SK-N-SH treated with all-trans-retinoic acid at 6 μM for 48 hours (cell line): ENCODE results near the gene PPP4R4.

Experiments used
- ATAC-seq: fragments of 200-7000 bp; cut with Tn5 transposase; 3 replicates; pipeline ENCODE4 v1.9.1; 2020; ENCODE audit warnings: mild to moderate bottlenecking, moderate library complexity
- BACH2 ChIP-seq: fragments of 250-450 bp; sonication (Bioruptor Pico); IDR thresholded peaks from 2 replicates; pipeline ENCODE4 v1.9.0; 2021; ENCODE audit warnings: mild to moderate bottlenecking, borderline replicate concordance
- ESRRG ChIP-seq: fragments of 250-450 bp; sonication (Bioruptor Pico); IDR thresholded peaks from 2 replicates; pipeline ENCODE4 v1.6.1; 2021; ENCODE audit warnings: mild to moderate bottlenecking
- GLIS3 ChIP-seq: fragments of 250-450 bp; sonication (Bioruptor Pico); IDR thresholded peaks from 2 replicates; pipeline ENCODE4 v1.5.0; 2020; ENCODE audit warnings: mild to moderate bottlenecking, moderate library complexity
- ISL1 ChIP-seq: fragments of 250-450 bp; sonication (Bioruptor Pico); IDR thresholded peaks from 2 replicates; pipeline ENCODE4 v2.1.2; 2022; ENCODE audit warnings: mild to moderate bottlenecking, moderate library complexity
- OSR1 ChIP-seq: fragments of 250-450 bp; sonication (Bioruptor Pico); IDR thresholded peaks from 2 replicates; pipeline ENCODE4 v1.8.0; 2022; ENCODE audit warnings: moderate library complexity, mild to moderate bottlenecking, inconsistent platforms
- PPARA ChIP-seq: fragments of 250-450 bp; sonication (Bioruptor Pico); IDR thresholded peaks from 2 replicates; pipeline ENCODE4 v1.5.0; 2020; ENCODE audit warnings: mild to moderate bottlenecking, borderline replicate concordance
- RARB ChIP-seq: fragments of 250-450 bp; sonication (Bioruptor Pico); IDR thresholded peaks from 2 replicates; pipeline ENCODE4 v1.8.0; 2021; ENCODE audit warnings: mild to moderate bottlenecking, moderate library complexity
- SNAI2 ChIP-seq: fragments of 250-450 bp; sonication (Bioruptor Pico); IDR thresholded peaks from 2 replicates; pipeline ENCODE4 v1.5.0; 2020; ENCODE audit warnings: mild to moderate bottlenecking, moderate library complexity
- TOX ChIP-seq: fragments of 250-450 bp; sonication (Bioruptor Pico); IDR thresholded peaks from 2 replicates; pipeline ENCODE4 v1.8.0; 2021; ENCODE audit warnings: mild to moderate bottlenecking, moderate library complexity, borderline replicate concordance
- ZC3H10 ChIP-seq: fragments of 250-450 bp; sonication (Bioruptor Pico); IDR thresholded peaks from 2 replicates; pipeline ENCODE4 v1.5.1; 2021; ENCODE audit warnings: mild to moderate bottlenecking, moderate library complexity
- ZFP3 ChIP-seq: fragments of 250-450 bp; sonication (Bioruptor Pico); IDR thresholded peaks from 2 replicates; pipeline ENCODE4 v1.5.0; 2020; ENCODE audit warnings: mild to moderate bottlenecking, moderate library complexity
- ZNF565 ChIP-seq: fragments of 450-650 bp; formaldehyde crosslinking; conservative IDR thresholded peaks from 2 replicates; pipeline ENCODE4 v1.5.0; 2020; ENCODE audit warnings: low read depth, mild to moderate bottlenecking, moderate library complexity
- ZNF70 ChIP-seq: fragments of 450-650 bp; formaldehyde crosslinking; IDR thresholded peaks from 2 replicates; pipeline ENCODE4 v1.5.0; 2020; ENCODE audit warnings: mild to moderate bottlenecking, moderate library complexity
- ZNF8 ChIP-seq: fragments of 450-650 bp; formaldehyde crosslinking; IDR thresholded peaks from 2 replicates; pipeline ENCODE4 v1.5.0; 2020; ENCODE audit warnings: mild to moderate bottlenecking, moderate library complexity
- TF ChIP-seq, protein P1 (sequence below): fragments of 250-450 bp; sonication (Bioruptor Pico); IDR thresholded peaks from 2 replicates; pipeline ENCODE4 v1.5.1; 2020; ENCODE audit warnings: low read depth, mild to moderate bottlenecking, moderate library complexity
- TF ChIP-seq, protein P2 (sequence below): fragments of 250-450 bp; sonication (Bioruptor Pico); IDR thresholded peaks from 2 replicates; pipeline ENCODE4 v1.5.0; 2020; ENCODE audit warnings: mild to moderate bottlenecking, moderate library complexity
- TF ChIP-seq, protein P3 (sequence below): fragments of 250-450 bp; sonication (Bioruptor Pico); IDR thresholded peaks from 2 replicates; pipeline ENCODE4 v1.5.1; 2021; ENCODE audit warnings: mild to moderate bottlenecking, moderate library complexity
- TF ChIP-seq, protein P4 (sequence below): fragments of 250-450 bp; sonication (Bioruptor Pico); IDR thresholded peaks from 2 replicates; pipeline ENCODE4 v1.8.0; 2021; ENCODE audit warnings: low read depth, mild to moderate bottlenecking, moderate library complexity, borderline replicate concordance
- TF ChIP-seq, protein P5 (sequence below): fragments of 250-450 bp; sonication (Bioruptor Pico); IDR thresholded peaks from 2 replicates; pipeline ENCODE4 v1.8.0; 2020; ENCODE audit warnings: mild to moderate bottlenecking, moderate library complexity, borderline replicate concordance

Gene PPP4R4

DNA sequence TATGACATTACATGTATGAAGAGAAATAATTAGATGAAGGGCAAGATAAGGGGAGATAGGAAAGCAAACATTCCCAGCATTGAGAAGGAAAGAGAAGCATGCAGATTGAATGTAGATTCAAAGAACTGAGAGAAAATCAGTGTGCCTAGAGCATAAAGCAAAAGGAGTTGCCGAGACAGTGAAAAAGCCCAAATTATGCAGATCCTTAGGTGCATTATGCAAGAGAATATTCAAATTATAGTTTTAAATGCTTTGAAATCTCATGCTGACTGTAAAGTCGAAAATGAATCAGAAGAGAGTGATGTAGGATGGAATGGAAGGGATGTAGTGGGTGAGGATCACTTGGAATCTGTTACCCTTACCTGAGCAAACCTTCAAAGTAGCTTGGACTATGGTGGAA is 49.9 kb downstream of the PPP4R4 start:
- TF ChIP-seq OSR1 (CRISPR knock-in tag) (no peak), ESRRG (CRISPR knock-in tag) (no peak), GLIS3 (no peak), ZNF70 (CRISPR knock-in tag) (no peak), TOX (no peak), PPARA (no peak), ZC3H10 (CRISPR knock-in tag) (no peak), ZNF8 (no peak), ZFP3 (CRISPR knock-in tag) (no peak), ISL1 (no peak), SNAI2 (CRISPR knock-in tag) (no peak), BACH2 (no peak)
- TF ChIP-seq, protein P1, sequence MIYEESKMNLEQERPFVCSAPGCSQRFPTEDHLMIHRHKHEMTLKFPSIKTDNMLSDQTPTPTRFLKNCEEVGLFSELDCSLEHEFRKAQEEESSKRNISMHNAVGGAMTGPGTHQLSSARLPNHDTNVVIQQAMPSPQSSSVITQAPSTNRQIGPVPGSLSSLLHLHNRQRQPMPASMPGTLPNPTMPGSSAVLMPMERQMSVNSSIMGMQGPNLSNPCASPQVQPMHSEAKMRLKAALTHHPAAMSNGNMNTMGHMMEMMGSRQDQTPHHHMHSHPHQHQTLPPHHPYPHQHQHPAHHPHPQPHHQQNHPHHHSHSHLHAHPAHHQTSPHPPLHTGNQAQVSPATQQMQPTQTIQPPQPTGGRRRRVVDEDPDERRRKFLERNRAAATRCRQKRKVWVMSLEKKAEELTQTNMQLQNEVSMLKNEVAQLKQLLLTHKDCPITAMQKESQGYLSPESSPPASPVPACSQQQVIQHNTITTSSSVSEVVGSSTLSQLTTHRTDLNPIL (CRISPR knock-in tag), result no peak
- TF ChIP-seq, protein P2, sequence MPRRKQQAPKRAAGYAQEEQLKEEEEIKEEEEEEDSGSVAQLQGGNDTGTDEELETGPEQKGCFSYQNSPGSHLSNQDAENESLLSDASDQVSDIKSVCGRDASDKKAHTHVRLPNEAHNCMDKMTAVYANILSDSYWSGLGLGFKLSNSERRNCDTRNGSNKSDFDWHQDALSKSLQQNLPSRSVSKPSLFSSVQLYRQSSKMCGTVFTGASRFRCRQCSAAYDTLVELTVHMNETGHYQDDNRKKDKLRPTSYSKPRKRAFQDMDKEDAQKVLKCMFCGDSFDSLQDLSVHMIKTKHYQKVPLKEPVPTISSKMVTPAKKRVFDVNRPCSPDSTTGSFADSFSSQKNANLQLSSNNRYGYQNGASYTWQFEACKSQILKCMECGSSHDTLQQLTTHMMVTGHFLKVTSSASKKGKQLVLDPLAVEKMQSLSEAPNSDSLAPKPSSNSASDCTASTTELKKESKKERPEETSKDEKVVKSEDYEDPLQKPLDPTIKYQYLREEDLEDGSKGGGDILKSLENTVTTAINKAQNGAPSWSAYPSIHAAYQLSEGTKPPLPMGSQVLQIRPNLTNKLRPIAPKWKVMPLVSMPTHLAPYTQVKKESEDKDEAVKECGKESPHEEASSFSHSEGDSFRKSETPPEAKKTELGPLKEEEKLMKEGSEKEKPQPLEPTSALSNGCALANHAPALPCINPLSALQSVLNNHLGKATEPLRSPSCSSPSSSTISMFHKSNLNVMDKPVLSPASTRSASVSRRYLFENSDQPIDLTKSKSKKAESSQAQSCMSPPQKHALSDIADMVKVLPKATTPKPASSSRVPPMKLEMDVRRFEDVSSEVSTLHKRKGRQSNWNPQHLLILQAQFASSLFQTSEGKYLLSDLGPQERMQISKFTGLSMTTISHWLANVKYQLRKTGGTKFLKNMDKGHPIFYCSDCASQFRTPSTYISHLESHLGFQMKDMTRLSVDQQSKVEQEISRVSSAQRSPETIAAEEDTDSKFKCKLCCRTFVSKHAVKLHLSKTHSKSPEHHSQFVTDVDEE (CRISPR knock-in tag), result no peak
- TF ChIP-seq, protein P3, sequence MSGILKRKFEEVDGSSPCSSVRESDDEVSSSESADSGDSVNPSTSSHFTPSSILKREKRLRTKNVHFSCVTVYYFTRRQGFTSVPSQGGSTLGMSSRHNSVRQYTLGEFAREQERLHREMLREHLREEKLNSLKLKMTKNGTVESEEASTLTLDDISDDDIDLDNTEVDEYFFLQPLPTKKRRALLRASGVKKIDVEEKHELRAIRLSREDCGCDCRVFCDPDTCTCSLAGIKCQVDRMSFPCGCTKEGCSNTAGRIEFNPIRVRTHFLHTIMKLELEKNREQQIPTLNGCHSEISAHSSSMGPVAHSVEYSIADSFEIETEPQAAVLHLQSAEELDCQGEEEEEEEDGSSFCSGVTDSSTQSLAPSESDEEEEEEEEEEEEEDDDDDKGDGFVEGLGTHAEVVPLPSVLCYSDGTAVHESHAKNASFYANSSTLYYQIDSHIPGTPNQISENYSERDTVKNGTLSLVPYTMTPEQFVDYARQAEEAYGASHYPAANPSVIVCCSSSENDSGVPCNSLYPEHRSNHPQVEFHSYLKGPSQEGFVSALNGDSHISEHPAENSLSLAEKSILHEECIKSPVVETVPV (CRISPR knock-in tag), result no peak
- TF ChIP-seq, protein P4, sequence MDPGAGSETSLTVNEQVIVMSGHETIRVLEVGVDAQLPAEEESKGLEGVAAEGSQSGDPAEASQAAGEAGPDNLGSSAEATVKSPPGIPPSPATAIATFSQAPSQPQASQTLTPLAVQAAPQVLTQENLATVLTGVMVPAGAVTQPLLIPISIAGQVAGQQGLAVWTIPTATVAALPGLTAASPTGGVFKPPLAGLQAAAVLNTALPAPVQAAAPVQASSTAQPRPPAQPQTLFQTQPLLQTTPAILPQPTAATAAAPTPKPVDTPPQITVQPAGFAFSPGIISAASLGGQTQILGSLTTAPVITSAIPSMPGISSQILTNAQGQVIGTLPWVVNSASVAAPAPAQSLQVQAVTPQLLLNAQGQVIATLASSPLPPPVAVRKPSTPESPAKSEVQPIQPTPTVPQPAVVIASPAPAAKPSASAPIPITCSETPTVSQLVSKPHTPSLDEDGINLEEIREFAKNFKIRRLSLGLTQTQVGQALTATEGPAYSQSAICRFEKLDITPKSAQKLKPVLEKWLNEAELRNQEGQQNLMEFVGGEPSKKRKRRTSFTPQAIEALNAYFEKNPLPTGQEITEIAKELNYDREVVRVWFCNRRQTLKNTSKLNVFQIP (CRISPR knock-in tag), result no peak
- TF ChIP-seq, protein P5, sequence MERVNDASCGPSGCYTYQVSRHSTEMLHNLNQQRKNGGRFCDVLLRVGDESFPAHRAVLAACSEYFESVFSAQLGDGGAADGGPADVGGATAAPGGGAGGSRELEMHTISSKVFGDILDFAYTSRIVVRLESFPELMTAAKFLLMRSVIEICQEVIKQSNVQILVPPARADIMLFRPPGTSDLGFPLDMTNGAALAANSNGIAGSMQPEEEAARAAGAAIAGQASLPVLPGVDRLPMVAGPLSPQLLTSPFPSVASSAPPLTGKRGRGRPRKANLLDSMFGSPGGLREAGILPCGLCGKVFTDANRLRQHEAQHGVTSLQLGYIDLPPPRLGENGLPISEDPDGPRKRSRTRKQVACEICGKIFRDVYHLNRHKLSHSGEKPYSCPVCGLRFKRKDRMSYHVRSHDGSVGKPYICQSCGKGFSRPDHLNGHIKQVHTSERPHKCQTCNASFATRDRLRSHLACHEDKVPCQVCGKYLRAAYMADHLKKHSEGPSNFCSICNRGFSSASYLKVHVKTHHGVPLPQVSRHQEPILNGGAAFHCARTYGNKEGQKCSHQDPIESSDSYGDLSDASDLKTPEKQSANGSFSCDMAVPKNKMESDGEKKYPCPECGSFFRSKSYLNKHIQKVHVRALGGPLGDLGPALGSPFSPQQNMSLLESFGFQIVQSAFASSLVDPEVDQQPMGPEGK (CRISPR knock-in tag), result no peak
- no peak for ATAC-seq

DNA sequence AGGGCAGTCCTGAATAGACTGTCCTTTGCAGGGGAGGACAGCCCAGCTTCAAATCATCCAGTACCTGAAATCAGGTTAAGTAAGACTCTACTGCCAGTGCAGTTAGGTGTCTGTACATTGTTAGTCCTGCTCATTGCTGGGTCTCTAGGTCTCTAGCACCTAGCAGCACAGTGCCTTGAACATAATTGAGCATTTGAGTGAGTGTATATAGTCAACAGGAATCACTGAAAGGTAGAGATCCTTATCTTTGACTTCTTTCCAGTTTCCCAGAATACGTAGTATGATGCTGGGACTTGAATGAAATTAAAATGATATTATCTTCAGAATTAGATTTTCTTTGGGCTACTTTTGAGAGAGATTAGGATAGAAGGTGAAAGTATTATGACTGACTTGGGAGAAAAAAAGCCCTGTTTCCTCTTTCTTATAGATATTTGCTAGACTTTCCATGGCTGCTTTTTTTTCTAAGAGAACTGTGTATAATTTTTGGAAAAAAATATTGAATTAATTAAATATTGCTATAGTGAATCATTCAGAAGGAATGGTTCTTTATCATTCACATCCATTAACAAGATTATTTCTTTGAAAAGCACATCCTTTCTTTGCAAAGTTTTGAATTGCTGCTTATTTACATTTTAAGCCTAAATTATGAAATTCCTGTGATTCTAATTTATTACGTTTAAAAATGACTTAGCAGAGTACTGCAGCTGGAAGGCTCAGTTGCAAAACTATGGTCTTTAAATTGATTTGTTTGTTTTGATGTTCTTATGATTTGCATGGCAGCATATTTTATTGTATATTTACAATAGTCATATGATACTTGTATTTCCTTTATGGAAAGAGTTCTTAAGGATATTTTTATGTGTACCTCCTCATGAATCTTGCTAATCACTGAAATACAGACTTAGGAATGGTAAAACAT is 51.6 kb downstream of the PPP4R4 start:
- ATAC-seq, result peak; percentile 50
- TF ChIP-seq ESRRG (CRISPR knock-in tag), result no peak
- TF ChIP-seq PPARA, result no peak
- TF ChIP-seq, protein P3 (CRISPR knock-in tag), result no peak
- no peak for TF ChIP-seq GLIS3
- no peak for TF ChIP-seq ZNF565 (CRISPR knock-in tag)
- peak; percentile 58; the same call in 1 of the 2 replicates for TF ChIP-seq ISL1
- TF ChIP-seq SNAI2 (CRISPR knock-in tag), result no peak
- TF ChIP-seq ZNF8, result no peak
- TF ChIP-seq ZNF70 (CRISPR knock-in tag), result peak; percentile 96
- TF ChIP-seq RARB, result no peak
